Hepatocyte (in vitro differentiated cells): ENCODE measurements around the gene CDC14B. TPM values are rescaled to one million over a fixed set of nuclear protein-coding genes. Genes with fewer than 3 reads are reported as not detected.
A peak's percentile ranks its signal among the peaks of the same experiment; 100 is the strongest.

ENCODE experiments used
- DNase-seq: peaks from one replicate; pipeline ENCODE4 v3.0.0-alpha.2; 2016; ENCODE audit warnings: low spot score
- H2AFZ ChIP-seq: fragments of 200-600 bp; sonication (generic); 2 replicates; pipeline ENCODE4 v1.6.0; 2016; ENCODE audit warnings: antibody characterized with exemption, mild to moderate bottlenecking
- H3K27ac ChIP-seq: fragments of 200-600 bp; sonication (generic); 2 replicates; pipeline ENCODE4 v1.5.1; 2016; ENCODE audit warnings: mild to moderate bottlenecking
- H3K27me3 ChIP-seq: fragments of 200-600 bp; sonication (generic); 2 replicates; pipeline ENCODE4 v1.6.1; 2016
- H3K36me3 ChIP-seq: fragments of 200-600 bp; sonication (generic); replicated peaks from 2 replicates; pipeline ENCODE4 v1.5.1; 2016; ENCODE audit warnings: low read depth; ENCODE audit not compliant: insufficient read depth
- H3K4me1 ChIP-seq: fragments of 200-600 bp; sonication (generic); 2 replicates; pipeline ENCODE4 v1.5.1; 2016; ENCODE audit warnings: mild to moderate bottlenecking, moderate library complexity; ENCODE audit not compliant: insufficient read depth
- H3K4me2 ChIP-seq: fragments of 200-600 bp; sonication (generic); 2 replicates; pipeline ENCODE4 v1.6.0; 2016
- H3K4me3 ChIP-seq: fragments of 200-600 bp; sonication (generic); 2 replicates; pipeline ENCODE4 v1.5.1; 2016; ENCODE audit warnings: mild to moderate bottlenecking
- H3K79me2 ChIP-seq: fragments of 200-600 bp; sonication (generic); 2 replicates; pipeline ENCODE4 v1.6.0; 2017; ENCODE audit warnings: mild to moderate bottlenecking
- H3K9me2 ChIP-seq: fragments of 200-600 bp; sonication (generic); replicated peaks from 2 replicates; pipeline ENCODE4 v1.6.0; 2017; ENCODE audit warnings: mild to moderate bottlenecking; ENCODE audit not compliant: insufficient read depth
- H3K9me3 ChIP-seq: fragments of 200-600 bp; sonication (generic); 2 replicates; pipeline ENCODE4 v1.5.1; 2016; ENCODE audit warnings: low read depth, mild to moderate bottlenecking
- H4K20me1 ChIP-seq: fragments of 200-600 bp; sonication (generic); 2 replicates; pipeline ENCODE4 v1.6.0; 2016; ENCODE audit warnings: mild to moderate bottlenecking; ENCODE audit not compliant: insufficient read depth, poor library complexity, severe bottlenecking
- EZH2 ChIP-seq: fragments of 200-600 bp; sonication (generic); IDR thresholded peaks from 2 replicates; pipeline ENCODE4 v1.6.1; 2016; ENCODE audit warnings: antibody characterized with exemption, mild to moderate bottlenecking, borderline replicate concordance
- EZH2phosphoT487 ChIP-seq: fragments of 200-600 bp; sonication (generic); IDR thresholded peaks from one replicate; pipeline ENCODE4 v1.6.1; 2018; ENCODE audit warnings: antibody characterized with exemption, mild to moderate bottlenecking, low read depth, moderate library complexity; ENCODE audit not compliant: unreplicated experiment, severe bottlenecking
- WGBS: methylation state at CpG from one replicate; pipeline ENCODE4 v1.1.6; 2016; ENCODE audit warnings: low lambda C conversion rate; ENCODE audit errors: missing lambda C conversion rate; 5-methylcytosine and 5-hydroxymethylcytosine counted together
- polyA plus RNA-seq: library from polyadenylated mRNA; unstranded; fragments of >200 nt; fragmentation: Nextera tagmentation; extraction: Ambion mirVana; gene quantifications from 2 replicates; pipeline ENCODE4 v1.2.1, GENCODE V29; 2016
- total RNA-seq: library from RNA; depleted of rRNA; stranded (reverse); fragments of >200 nt; gene quantifications from 2 replicates; pipeline ENCODE4 v1.2.3, GENCODE V29; 2014
- TF ChIP-seq, protein P1 (sequence below): fragments of 200-600 bp; sonication (generic); IDR thresholded peaks from 2 replicates; pipeline ENCODE4 v1.5.1; 2016; ENCODE audit warnings: antibody characterized with exemption, mild to moderate bottlenecking; ENCODE audit not compliant: poor library complexity

Gene CDC14B
- total and polyA plus RNA-seq, 2 experiments from 2014 or later: 15.1 to 33.4 TPM

DNA sequence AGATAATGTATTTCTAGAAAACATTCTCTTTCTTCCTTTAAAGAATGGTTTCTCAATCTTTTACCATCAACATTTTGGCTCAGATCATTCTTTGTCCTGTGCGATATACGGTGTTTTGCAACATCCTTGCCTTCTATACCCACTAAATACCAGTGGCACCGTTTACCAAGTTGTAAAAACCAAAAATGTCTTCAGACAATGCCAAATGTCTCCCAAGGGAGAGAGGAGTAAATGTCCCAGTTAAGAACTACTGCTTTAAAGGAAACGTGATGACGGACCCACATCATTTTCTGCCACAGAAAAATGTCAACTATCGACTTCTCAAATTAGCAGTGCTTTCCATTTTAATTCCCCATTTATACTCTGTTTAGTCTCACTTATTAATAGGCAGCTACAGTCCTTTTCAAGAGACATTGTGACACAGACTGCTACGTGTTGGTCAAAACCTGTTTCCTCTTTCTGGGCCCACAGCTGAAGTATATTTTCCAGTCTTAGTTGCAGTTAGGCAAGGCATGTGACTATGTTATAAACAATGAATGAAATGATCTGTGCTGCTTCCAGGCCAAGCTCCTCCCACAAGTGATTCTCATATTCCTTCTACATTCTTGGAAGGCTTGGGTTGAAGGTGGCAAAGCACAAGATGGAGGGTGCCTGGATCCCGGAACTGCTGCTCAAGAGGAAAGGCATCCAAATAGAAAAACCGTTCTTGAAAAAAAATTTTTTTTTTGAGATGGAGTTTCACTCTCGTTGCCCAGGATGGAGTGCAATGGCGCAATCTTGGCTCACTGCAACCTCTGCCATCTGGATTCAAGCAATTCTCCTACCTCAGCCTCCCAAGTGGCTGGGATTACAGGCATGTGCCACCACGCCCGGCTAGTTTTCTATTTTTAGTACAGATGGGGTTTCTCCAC, 26.7 kb upstream of the CDC14B start:
- no peak overlapping the region for H3K4me2 ChIP-seq
- no peaks in the 10 kb centered on the region for H3K4me1 ChIP-seq
- TF ChIP-seq EZH2phosphoT487 (no peak), EZH2 (no peak)
- TF ChIP-seq, protein P1, sequence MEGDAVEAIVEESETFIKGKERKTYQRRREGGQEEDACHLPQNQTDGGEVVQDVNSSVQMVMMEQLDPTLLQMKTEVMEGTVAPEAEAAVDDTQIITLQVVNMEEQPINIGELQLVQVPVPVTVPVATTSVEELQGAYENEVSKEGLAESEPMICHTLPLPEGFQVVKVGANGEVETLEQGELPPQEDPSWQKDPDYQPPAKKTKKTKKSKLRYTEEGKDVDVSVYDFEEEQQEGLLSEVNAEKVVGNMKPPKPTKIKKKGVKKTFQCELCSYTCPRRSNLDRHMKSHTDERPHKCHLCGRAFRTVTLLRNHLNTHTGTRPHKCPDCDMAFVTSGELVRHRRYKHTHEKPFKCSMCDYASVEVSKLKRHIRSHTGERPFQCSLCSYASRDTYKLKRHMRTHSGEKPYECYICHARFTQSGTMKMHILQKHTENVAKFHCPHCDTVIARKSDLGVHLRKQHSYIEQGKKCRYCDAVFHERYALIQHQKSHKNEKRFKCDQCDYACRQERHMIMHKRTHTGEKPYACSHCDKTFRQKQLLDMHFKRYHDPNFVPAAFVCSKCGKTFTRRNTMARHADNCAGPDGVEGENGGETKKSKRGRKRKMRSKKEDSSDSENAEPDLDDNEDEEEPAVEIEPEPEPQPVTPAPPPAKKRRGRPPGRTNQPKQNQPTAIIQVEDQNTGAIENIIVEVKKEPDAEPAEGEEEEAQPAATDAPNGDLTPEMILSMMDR: no peak
- no peak overlapping the region for H3K4me3 ChIP-seq
- H3K27me3 ChIP-seq: no peaks in the 10 kb centered on the region
- no peaks in the 10 kb centered on the region for H3K9me2 ChIP-seq
- peak overlapping the region; percentile 35 for H3K27ac ChIP-seq
- no peaks in the 10 kb centered on the region for H3K79me2 ChIP-seq
- DNase-seq: no peak
- no peaks in the 10 kb centered on the region for H3K36me3 ChIP-seq
- H4K20me1 ChIP-seq: no peaks in the 10 kb centered on the region
- 84% methylated on average over 13 of the region's 13 CpGs for WGBS
- no peak overlapping the region for H2AFZ ChIP-seq
- no peaks in the 10 kb centered on the region for H3K9me3 ChIP-seq

DNA sequence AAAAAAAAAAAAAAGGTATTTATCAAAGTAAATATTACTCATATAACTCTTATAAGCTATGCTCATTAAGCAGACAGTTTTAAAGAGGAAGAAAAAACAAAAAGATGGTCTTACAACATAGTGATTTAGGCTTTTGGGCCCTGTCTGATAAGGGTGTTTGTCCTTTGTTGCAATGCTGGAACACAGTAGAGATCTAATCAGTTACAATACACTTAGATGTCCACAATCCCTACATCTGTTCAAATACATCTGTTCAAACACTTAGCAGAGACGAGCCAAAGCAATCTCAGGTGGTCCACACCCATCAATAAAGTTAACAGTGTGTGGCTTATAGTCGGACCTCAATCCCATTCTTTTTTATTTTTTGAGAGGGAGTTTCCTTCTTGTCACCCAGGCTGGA, 24.5 kb upstream of the CDC14B start:
- no peaks in the 10 kb centered on the region for H3K79me2 ChIP-seq
- H3K9me2 ChIP-seq: no peaks in the 10 kb centered on the region
- no peaks in the 10 kb centered on the region for H3K4me1 ChIP-seq
- WGBS: 64% methylated on average over 2 of the region's 2 CpGs
- no peak overlapping the region for H3K27ac ChIP-seq
- TF ChIP-seq EZH2 (no peak), EZH2phosphoT487 (no peak)
- TF ChIP-seq, protein P1: no peak
- DNase-seq: no peak
- no peaks in the 10 kb centered on the region for H3K36me3 ChIP-seq
- no peak overlapping the region for H3K4me2 ChIP-seq
- H3K9me3 ChIP-seq: no peaks in the 10 kb centered on the region
- H3K27me3 ChIP-seq: no peaks in the 10 kb centered on the region
- H3K4me3 ChIP-seq: no peak overlapping the region
- no peaks in the 10 kb centered on the region for H4K20me1 ChIP-seq
- H2AFZ ChIP-seq: no peak overlapping the region

DNA sequence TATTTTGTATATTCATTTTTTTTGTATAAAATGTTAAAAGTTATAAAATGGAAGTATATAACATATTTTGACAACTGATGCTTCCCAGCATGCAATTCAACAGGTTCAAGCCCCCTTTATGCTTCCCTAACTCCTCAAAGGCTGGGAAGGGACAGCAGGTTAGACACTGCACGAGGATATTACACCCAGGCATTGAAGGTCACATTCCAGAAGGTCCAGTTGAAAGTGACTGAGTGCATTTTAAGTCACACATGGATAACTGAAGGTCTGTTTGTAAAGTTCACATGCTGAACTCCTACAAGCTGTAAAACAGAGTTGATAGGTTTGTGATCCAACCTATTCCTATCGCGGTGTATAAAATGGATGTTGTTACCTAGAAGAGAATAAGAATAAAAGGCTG, 21.9 kb upstream of the CDC14B start:
- 81% methylated on average over 3 of the region's 3 CpGs for WGBS
- Histone ChIP-seq H4K20me1 (no peaks in the 10 kb centered on the region), H3K4me2 (no peak overlapping the region), H2AFZ (no peak overlapping the region), H3K9me3 (no peaks in the 10 kb centered on the region), H3K4me1 (no peaks in the 10 kb centered on the region), H3K27ac (no peak overlapping the region), H3K36me3 (no peaks in the 10 kb centered on the region), H3K9me2 (no peaks in the 10 kb centered on the region), H3K79me2 (no peaks in the 10 kb centered on the region), H3K27me3 (no peaks in the 10 kb centered on the region), H3K4me3 (no peak overlapping the region)
- TF ChIP-seq, protein P1: no peak
- DNase-seq: no peak
